B cell (primary cell): Measurements from ENCODE around the gene SLC25A31. TPM values are rescaled to one million over a fixed set of nuclear protein-coding genes. Genes with fewer than 3 reads are reported as not detected.

Experiments
- ATAC-seq: fragments of 200-7000 bp; cut with Tn5 transposase; one replicate; pipeline ENCODE4 v1.10.0; 2021; ENCODE audit warnings: low read depth, mild to moderate bottlenecking, moderate number of reproducible peaks, moderate library complexity
- CTCF ChIA-PET: fragments of 350-600 bp; sonication (Branson Sonifier 250); formaldehyde crosslinking; loops from one replicate; lab custom pipeline; 2021; ENCODE audit warnings: antibody characterized with exemption, inconsistent platforms; lab: Charles Lee
- POLR2A ChIA-PET: fragments of 350-600 bp; sonication (Branson Sonifier 250); formaldehyde crosslinking; loops from one replicate; lab custom pipeline; 2021; ENCODE audit warnings: antibody characterized with exemption; lab: Charles Lee
- DNase-seq: peaks from one replicate; pipeline ENCODE4 v3.0.0; 2013
- H2AFZ ChIP-seq: 2 replicates; pipeline ENCODE4 v1.6.1; 2012; ENCODE audit warnings: mild to moderate bottlenecking, low read depth, low read length; ENCODE audit not compliant: insufficient read depth, poor library complexity, severe bottlenecking
- H3K27ac ChIP-seq, 2 donors: 1 replicate in 1 of 2; 2 replicates in 1 of 2; pipeline ENCODE4 v1.5.1; 2012 to 2013; ENCODE audit warnings: low read length in 2 of 2, mild to moderate bottlenecking in 2 of 2, moderate library complexity in 1 of 2
- H3K27me3 ChIP-seq, 4 experiments: fragments of 200-600 bp in 1 of 4; sonication (generic) in 1 of 4; replicated peaks in 1 of 4; 1 replicate in 2 of 4; 2 replicates in 2 of 4; pipeline versions ENCODE4 v1.6.1 to v1.7.0; 2013 to 2016; ENCODE audit warnings: low read length in 3 of 4, mild to moderate bottlenecking in 2 of 4, mixed read lengths in 1 of 4, moderate library complexity in 1 of 4; ENCODE audit not compliant: insufficient read depth in 4 of 4, control insufficient read depth in 3 of 4; ENCODE audit errors: control extremely low read depth in 1 of 4
- H3K36me3 ChIP-seq, 2 experiments: replicated peaks in 1 of 2; 1 replicate in 1 of 2; 2 replicates in 1 of 2; pipeline versions ENCODE4 v1.6.1 to v1.7.1; 2013; ENCODE audit warnings: low read length in 1 of 2; ENCODE audit not compliant: insufficient read depth in 2 of 2, control insufficient read depth in 1 of 2; ENCODE audit errors: control extremely low read depth in 1 of 2, extremely low read depth in 1 of 2
- H3K4me1 ChIP-seq, 2 donors: fragments of 200-600 bp in 1 of 2; sonication (generic) in 1 of 2; 1 replicate in 1 of 2; 2 replicates in 1 of 2; pipeline versions ENCODE4 v1.5.1 to v1.6.1; 2013 to 2017; ENCODE audit warnings: low read length in 2 of 2; ENCODE audit not compliant: control insufficient read depth in 2 of 2, insufficient read depth in 2 of 2
- H3K4me2 ChIP-seq: replicated peaks from 2 replicates; pipeline ENCODE3; 2012; ENCODE audit warnings: mild to moderate bottlenecking, low read depth, low read length; ENCODE audit not compliant: poor library complexity, severe bottlenecking
- H3K4me3 ChIP-seq, 5 experiments: fragments of 200-600 bp in 1 of 5; sonication (generic) in 1 of 5; 1 replicate in 3 of 5; 2 replicates in 2 of 5; pipeline versions ENCODE4 v1.5.1 to v1.7.0; 2011 to 2016; ENCODE audit warnings: low read length in 4 of 5, mild to moderate bottlenecking in 4 of 5, low read depth in 2 of 5, control low read depth in 1 of 5, moderate library complexity in 1 of 5; ENCODE audit not compliant: insufficient read depth in 1 of 5; ENCODE audit errors: control extremely low read depth in 1 of 5, extremely low read depth in 1 of 5
- H3K79me2 ChIP-seq: fragments of 200-600 bp; sonication (generic); one replicate; pipeline ENCODE4 v1.6.0; 2016; ENCODE audit warnings: low read length; ENCODE audit not compliant: control insufficient read depth, insufficient read depth
- H3K9ac ChIP-seq: fragments of 200-600 bp; sonication (generic); 2 replicates; pipeline ENCODE4 v1.6.1; 2017; ENCODE audit warnings: mild to moderate bottlenecking, low read length, moderate library complexity
- H3K9me3 ChIP-seq, 3 donors: one replicate each; pipeline versions ENCODE4 v1.6.1 to v1.7.1; 2013; ENCODE audit warnings: low read length in 2 of 3; ENCODE audit not compliant: control insufficient read depth in 2 of 3, insufficient read depth in 1 of 3; ENCODE audit errors: control extremely low read depth in 1 of 3
- H4K20me1 ChIP-seq: 2 replicates; pipeline ENCODE4 v1.6.0; 2012; ENCODE audit warnings: mild to moderate bottlenecking, low read length; ENCODE audit not compliant: insufficient read depth, control insufficient read depth, poor library complexity, severe bottlenecking
- H3K27ac Mint-ChIP-seq: one replicate; pipeline ENCODE4 v1.8.0; 2021; ENCODE audit warnings: mixed read lengths
- H3K27me3 Mint-ChIP-seq: one replicate; pipeline ENCODE4 v1.8.0; 2021; ENCODE audit warnings: mixed read lengths
- H3K4me1 Mint-ChIP-seq: one replicate; pipeline ENCODE4 v1.8.0; 2021; ENCODE audit warnings: mixed read lengths
- H3K4me3 Mint-ChIP-seq: one replicate; pipeline ENCODE4 v1.8.0; 2021; ENCODE audit warnings: mixed read lengths
- H3K9me3 Mint-ChIP-seq: one replicate; pipeline ENCODE4 v1.8.0; 2022; ENCODE audit warnings: mixed read lengths; ENCODE audit not compliant: insufficient read depth
- CTCF ChIP-seq: fragments of 200-600 bp; IDR thresholded peaks from one replicate; pipeline ENCODE4 v1.8.0; 2022; ENCODE audit warnings: antibody characterized with exemption, mild to moderate bottlenecking
- EZH2 ChIP-seq: IDR thresholded peaks from 2 replicates; pipeline ENCODE4 v1.6.1; 2012; ENCODE audit warnings: borderline replicate concordance, low read depth, mild to moderate bottlenecking, moderate library complexity, low read length; ENCODE audit not compliant: insufficient read depth, poor library complexity, severe bottlenecking
- WGBS: methylation state at CpG from one replicate; pipeline ENCODE4 v1.1.5; 2013; ENCODE audit warnings: missing lambda C conversion rate; ENCODE audit not compliant: insufficient coverage; 5-methylcytosine and 5-hydroxymethylcytosine counted together
- intact Hi-C: fragments of 100-400 bp; cut with micrococcal nuclease; formaldehyde crosslinking; loops from one replicate; pipeline ENCODE4 v1.10.0; 2022
- polyA plus RNA-seq: library from polyadenylated mRNA; depleted of rRNA; stranded (reverse); fragments of >200 nt; gene quantifications from 2 replicates; pipeline ENCODE4 v1.2.3, GENCODE V29; 2012
- total RNA-seq, 2 donors: library from RNA; stranded (reverse); fragments of 120-200 nt in 1 of 2; gene quantifications; 1 replicate in 1 of 2; 2 replicates in 1 of 2; pipeline versions ENCODE4 v1.2.3 to v1.2.4, GENCODE V29; 2013 to 2022

The SLC25A31 gene
- total and polyA plus RNA-seq, 2 donors (not counting 1 experiment from before 2014, with no cell fraction given) = not detected

GRCh38 chr4:127799711-127800110 lies 69.5 kb downstream of the SLC25A31 start:
- intact Hi-C loops = no loop called here
- TF ChIP-seq EZH2 (no peak), CTCF (no peak)
- Mint-ChIP-seq H3K4me3 (no peak overlapping the region), H3K4me1 (no peaks in the 10 kb centered on the region), H3K9me3 (no peaks in the 10 kb centered on the region), H3K27ac (no peak overlapping the region), H3K27me3 (peaks cover 18% of the 10 kb centered on the region)
- Histone ChIP-seq H4K20me1 (no peaks in the 10 kb centered on the region), H3K27me3 (no peaks in the 10 kb centered on the region), H2AFZ (no peak overlapping the region), H3K36me3 (no peaks in the 10 kb centered on the region), H3K4me2 (no peak overlapping the region), H3K9me3 (no peaks in the 10 kb centered on the region), H3K27ac (no peak overlapping the region), H3K4me3 (no peak overlapping the region), H3K9ac (no peak overlapping the region), H3K79me2 (no peaks in the 10 kb centered on the region), H3K4me1 (no peaks in the 10 kb centered on the region)
- DNase-seq = no peak
- ATAC-seq = no peak
- CTCF ChIA-PET = no interaction called here
- POLR2A ChIA-PET = no interaction called here

GRCh38 chr4:127809173-127809800 lies 79.1 kb downstream of the SLC25A31 start:
- H3K4me3 Mint-ChIP-seq = no peak overlapping the region
- no peak overlapping the region for H3K4me2 ChIP-seq
- no peaks in the 10 kb centered on the region for H4K20me1 ChIP-seq
- H3K27me3 ChIP-seq = no peaks in the 10 kb centered on the region
- no peaks in the 10 kb centered on the region for H3K4me1 Mint-ChIP-seq
- no peak overlapping the region for H2AFZ ChIP-seq
- no peaks in the 10 kb centered on the region for H3K27me3 Mint-ChIP-seq
- 94% methylated on average over 4 of the region's 6 CpGs for WGBS
- intact Hi-C loops = no loop called here
- no peak overlapping the region for H3K27ac ChIP-seq
- no peaks in the 10 kb centered on the region for H3K79me2 ChIP-seq
- ATAC-seq (no peak), DNase-seq (no peak)
- CTCF ChIA-PET = no interaction called here
- no peaks in the 10 kb centered on the region for H3K9me3 ChIP-seq
- H3K9ac ChIP-seq = no peak overlapping the region
- POLR2A ChIA-PET = no interaction called here
- H3K4me1 ChIP-seq = no peaks in the 10 kb centered on the region
- H3K36me3 ChIP-seq = no peaks in the 10 kb centered on the region
- H3K27ac Mint-ChIP-seq = no peak overlapping the region
- H3K4me3 ChIP-seq = no peak overlapping the region
- no peaks in the 10 kb centered on the region for H3K9me3 Mint-ChIP-seq
- TF ChIP-seq CTCF (no peak), EZH2 (no peak)
